Osteoblast (primary cell): Measurements from ENCODE around the gene LSM7. TPM values are rescaled to one million over a fixed set of nuclear protein-coding genes. Genes with fewer than 3 reads are reported as not detected.

ENCODE experiments used
- DNase-seq: peaks from one replicate; pipeline ENCODE4 v3.0.0; 2011; ENCODE audit warnings: low spot score, mixed read lengths; ENCODE audit not compliant: insufficient read length; ENCODE audit errors: missing footprints
- H2AFZ ChIP-seq: 2 replicates; pipeline ENCODE4 v1.6.0; 2011; ENCODE audit warnings: mild to moderate bottlenecking, low read length
- H3K27ac ChIP-seq: 2 replicates; pipeline ENCODE4 v1.5.1; 2011; ENCODE audit warnings: mild to moderate bottlenecking, low read depth, low read length, moderate library complexity
- H3K27me3 ChIP-seq: 2 replicates; pipeline ENCODE4 v1.6.0; 2012; ENCODE audit warnings: mild to moderate bottlenecking, control low read depth, inconsistent platforms, low read length, moderate library complexity; ENCODE audit not compliant: insufficient read depth
- H3K36me3 ChIP-seq: 2 replicates; pipeline ENCODE4 v1.5.1; 2011; ENCODE audit warnings: mild to moderate bottlenecking, low read length, control low read depth, moderate library complexity; ENCODE audit not compliant: insufficient read depth
- H3K4me1 ChIP-seq: 2 replicates; pipeline ENCODE4 v1.5.1; 2011; ENCODE audit warnings: mild to moderate bottlenecking, low read length, control low read depth, moderate library complexity; ENCODE audit not compliant: insufficient read depth
- H3K4me2 ChIP-seq: 2 replicates; pipeline ENCODE4 v1.6.0; 2011; ENCODE audit warnings: mild to moderate bottlenecking, low read length; ENCODE audit not compliant: insufficient read depth
- H3K4me3 ChIP-seq: fragments of 200-600 bp; sonication (generic); 3 replicates; pipeline ENCODE4 v1.5.1; 2012; ENCODE audit warnings: mild to moderate bottlenecking, low read length, inconsistent platforms; ENCODE audit not compliant: insufficient read depth
- H3K79me2 ChIP-seq: 2 replicates; pipeline ENCODE4 v1.6.0; 2012; ENCODE audit warnings: mild to moderate bottlenecking, low read length, control low read depth, inconsistent platforms; ENCODE audit not compliant: insufficient read depth
- H3K9me3 ChIP-seq: 2 replicates; pipeline ENCODE4 v1.5.1; 2011; ENCODE audit warnings: low read depth, low read length, control low read depth
- H4K20me1 ChIP-seq: 2 replicates; pipeline ENCODE4 v1.6.0; 2012; ENCODE audit warnings: mild to moderate bottlenecking, low read length, control low read depth; ENCODE audit not compliant: insufficient read depth
- total RNA-seq: library from RNA; depleted of rRNA; stranded (reverse); fragments of >200 nt; gene quantifications from 2 replicates; pipeline ENCODE4 v1.2.3, GENCODE V29; 2012
- TF ChIP-seq, protein P1 (sequence below): IDR thresholded peaks from 2 replicates; pipeline ENCODE4 v1.5.1; 2011; ENCODE audit warnings: mild to moderate bottlenecking, low read depth, low read length, moderate library complexity; ENCODE audit errors: extremely low read depth

The LSM7 gene
- total RNA-seq, 1 donor: 57.9 TPM

DNA sequence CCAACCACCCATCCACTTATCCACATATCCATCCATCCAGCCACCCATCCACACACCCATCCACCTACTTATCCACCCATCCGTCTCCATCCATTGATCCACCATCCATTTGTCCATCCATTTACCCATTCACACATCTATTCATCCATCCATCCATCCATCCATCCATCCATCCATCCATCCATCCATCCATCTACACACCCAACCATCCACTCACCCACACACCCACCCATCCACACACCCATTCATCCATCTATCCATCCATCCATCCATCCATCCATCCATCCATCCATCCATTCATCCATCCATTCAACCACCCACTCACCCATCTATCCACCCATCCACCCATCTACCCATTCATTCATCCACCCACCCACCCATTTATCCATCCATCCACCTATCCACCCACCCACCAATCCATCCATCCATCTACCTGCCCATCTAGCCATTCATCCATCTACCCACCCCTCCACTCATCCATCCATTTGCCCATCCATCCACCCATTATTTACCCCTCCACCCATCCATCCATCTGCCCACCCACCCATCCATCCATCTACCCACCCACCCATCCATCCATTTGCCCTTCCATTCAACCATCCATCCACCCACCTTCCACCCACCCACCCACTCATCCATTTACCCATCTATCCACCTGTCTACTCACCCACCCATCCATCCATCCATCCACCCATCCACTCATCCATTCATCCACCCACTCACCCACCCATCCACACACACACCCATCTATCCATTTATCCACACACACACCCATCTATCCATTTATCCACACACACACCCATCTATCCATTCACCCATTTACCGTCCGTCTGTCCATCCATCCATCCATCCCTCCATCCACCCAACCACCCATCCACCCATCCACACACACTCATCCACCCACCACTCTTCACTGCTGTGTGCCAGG lies 29.2 kb upstream of the LSM7 start:
- no peak overlapping the region for H3K27ac ChIP-seq
- no peaks in the 10 kb centered on the region for H3K79me2 ChIP-seq
- no peaks in the 10 kb centered on the region for H3K9me3 ChIP-seq
- no peak overlapping the region for H3K4me2 ChIP-seq
- H3K4me1 ChIP-seq: no peaks in the 10 kb centered on the region
- no peak overlapping the region for H3K4me3 ChIP-seq
- no peaks in the 10 kb centered on the region for H4K20me1 ChIP-seq
- DNase-seq: peak; percentile 74
- H3K36me3 ChIP-seq: no peaks in the 10 kb centered on the region
- TF ChIP-seq, protein P1, sequence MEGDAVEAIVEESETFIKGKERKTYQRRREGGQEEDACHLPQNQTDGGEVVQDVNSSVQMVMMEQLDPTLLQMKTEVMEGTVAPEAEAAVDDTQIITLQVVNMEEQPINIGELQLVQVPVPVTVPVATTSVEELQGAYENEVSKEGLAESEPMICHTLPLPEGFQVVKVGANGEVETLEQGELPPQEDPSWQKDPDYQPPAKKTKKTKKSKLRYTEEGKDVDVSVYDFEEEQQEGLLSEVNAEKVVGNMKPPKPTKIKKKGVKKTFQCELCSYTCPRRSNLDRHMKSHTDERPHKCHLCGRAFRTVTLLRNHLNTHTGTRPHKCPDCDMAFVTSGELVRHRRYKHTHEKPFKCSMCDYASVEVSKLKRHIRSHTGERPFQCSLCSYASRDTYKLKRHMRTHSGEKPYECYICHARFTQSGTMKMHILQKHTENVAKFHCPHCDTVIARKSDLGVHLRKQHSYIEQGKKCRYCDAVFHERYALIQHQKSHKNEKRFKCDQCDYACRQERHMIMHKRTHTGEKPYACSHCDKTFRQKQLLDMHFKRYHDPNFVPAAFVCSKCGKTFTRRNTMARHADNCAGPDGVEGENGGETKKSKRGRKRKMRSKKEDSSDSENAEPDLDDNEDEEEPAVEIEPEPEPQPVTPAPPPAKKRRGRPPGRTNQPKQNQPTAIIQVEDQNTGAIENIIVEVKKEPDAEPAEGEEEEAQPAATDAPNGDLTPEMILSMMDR: no peak
- peaks cover 30% of the 10 kb centered on the region for H3K27me3 ChIP-seq
- no peak overlapping the region for H2AFZ ChIP-seq

DNA sequence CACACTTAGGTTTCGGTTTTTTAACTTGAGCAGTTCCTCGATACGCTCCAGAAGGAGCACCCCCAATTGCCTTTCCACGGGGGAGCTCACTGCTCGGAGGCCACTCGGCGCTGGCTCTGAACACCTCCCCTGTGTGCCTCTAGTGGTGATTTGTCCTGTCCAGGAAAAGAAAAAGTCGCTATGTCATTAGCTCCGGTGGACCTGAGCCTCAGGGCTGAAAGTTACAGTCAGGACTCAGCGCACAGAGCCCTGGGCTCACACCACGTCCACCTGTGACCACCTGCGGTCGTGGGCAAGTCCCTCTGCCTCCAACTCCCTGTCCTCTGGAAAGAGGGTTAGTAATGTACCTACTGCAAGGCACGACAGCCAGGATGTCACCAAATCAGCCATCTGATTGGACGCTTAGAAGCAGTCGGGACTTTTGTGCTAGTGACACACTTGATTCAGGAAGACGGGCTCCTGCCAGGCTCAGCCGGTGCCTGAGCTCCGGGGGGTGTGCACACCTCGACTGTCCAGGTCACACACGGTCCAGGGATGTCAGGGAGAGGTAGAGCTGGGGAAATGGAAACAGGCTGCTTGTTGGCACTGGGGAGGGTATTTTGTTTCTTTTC lies 27.8 kb upstream of the LSM7 start:
- H4K20me1 ChIP-seq: no peaks in the 10 kb centered on the region
- no peaks in the 10 kb centered on the region for H3K79me2 ChIP-seq
- no peak overlapping the region for H3K27ac ChIP-seq
- H2AFZ ChIP-seq: no peak overlapping the region
- H3K4me1 ChIP-seq: no peaks in the 10 kb centered on the region
- no peak overlapping the region for H3K4me3 ChIP-seq
- TF ChIP-seq, protein P1: no peak
- H3K27me3 ChIP-seq: peaks cover 18% of the 10 kb centered on the region
- no peak overlapping the region for H3K4me2 ChIP-seq
- H3K9me3 ChIP-seq: no peaks in the 10 kb centered on the region
- H3K36me3 ChIP-seq: no peaks in the 10 kb centered on the region
- peak; percentile 83 for DNase-seq

DNA sequence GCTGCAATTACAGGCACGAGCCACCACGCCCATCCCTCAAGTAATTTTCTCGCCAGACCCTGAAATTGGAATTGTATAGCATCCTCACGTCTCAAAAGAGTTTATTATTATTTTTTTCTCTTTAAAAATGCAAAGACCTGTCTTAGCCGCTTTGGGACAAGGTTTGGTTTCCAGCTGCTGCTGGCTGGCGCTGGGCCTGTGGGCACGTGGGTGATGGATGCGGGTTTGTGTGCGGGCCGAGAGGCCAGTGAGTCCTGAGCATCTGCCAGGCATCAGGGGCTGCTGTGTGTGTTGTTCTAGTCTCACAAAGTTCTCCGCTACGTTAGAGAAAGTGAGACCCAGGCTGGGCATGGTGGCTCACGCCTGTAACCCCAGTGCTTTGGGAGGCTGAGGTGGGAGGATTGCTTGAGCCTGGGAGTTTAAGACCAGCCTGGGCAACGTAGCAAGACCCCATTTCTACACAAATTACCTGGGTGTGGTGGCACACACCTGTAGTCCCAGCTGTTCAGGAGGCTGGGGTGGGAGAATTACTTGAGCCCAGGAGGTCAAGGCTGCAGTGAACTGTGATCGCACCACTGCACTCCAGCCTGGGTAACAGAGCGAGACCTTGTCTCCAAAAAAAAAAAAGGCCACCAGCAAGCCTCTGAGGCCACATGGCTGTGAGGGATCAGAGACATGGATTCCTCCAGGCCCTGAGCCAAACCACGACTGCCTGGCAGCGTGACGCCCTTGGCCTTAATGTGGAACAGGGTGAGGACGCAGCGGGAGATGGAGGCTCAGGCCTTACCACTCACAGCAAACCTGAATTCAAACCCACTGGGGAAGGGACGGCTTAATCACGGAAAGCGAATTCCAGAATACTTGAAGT lies 27.0 kb upstream of the LSM7 start:
- Histone ChIP-seq H3K27ac (no peak overlapping the region), H3K4me1 (no peaks in the 10 kb centered on the region), H3K9me3 (no peaks in the 10 kb centered on the region), H3K4me3 (no peak overlapping the region), H3K27me3 (peaks cover 13% of the 10 kb centered on the region), H3K79me2 (no peaks in the 10 kb centered on the region), H4K20me1 (no peaks in the 10 kb centered on the region), H3K36me3 (no peaks in the 10 kb centered on the region), H3K4me2 (no peak overlapping the region), H2AFZ (no peak overlapping the region)
- DNase-seq: peak; percentile 94
- TF ChIP-seq, protein P1: no peak
